SKM-1 treated with dmso at 0.1 percent for 144 hours (cell line): ENCODE results near the gene PTK7.
"Not testable (repeated sequence)": the region's sequence is repeated elsewhere in the genome, so short reads cannot be mapped to it uniquely, and the experiment has no call there.

Experiments
- DNase-seq: peaks from one replicate; lab custom pipeline; 2025; ENCODE audit not compliant: unreplicated experiment; lab: John Stamatoyannopoulos, UW

PTK7 gene

GRCh38 chr6:43117466-43117865 lies 41.4 kb downstream of the PTK7 start:
- not testable (repeated sequence) for DNase-seq

GRCh38 chr6:43119482-43119881 lies 43.4 kb downstream of the PTK7 start:
- no peak for DNase-seq

DNA sequence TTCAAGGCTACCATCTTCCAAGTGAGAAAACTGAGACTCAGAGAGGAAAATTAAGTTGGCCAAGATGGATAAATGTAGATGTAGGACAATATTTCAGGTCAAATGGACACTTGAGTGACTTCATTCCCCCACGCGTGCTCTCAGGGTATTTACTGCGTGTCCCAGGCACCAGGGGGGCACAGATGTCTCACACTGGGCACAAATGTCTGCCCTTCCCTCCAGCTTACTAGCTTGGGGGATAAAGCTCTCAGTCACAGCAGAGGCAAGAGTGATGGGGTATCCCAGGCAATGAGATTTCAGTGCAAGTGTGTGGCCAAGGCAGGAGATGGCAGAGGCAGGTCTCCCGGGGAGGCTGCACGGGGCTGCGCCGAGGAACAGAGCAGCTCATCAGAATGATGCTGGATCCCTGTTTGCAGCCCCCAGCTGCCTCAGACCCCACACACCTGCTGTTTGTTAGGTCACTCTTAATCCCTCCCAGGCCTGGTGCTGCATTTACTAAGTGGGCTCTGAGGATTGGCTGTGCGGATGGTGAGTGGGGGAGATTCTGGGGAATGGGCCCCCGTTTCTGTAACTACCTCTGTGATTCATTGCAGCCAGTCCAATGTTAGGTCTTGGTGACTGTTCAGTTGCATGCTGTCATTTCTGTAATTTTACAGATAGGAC lies 44.1 kb downstream of the PTK7 start:
- no peak for DNase-seq

- no peak for DNase-seq
Observed at GRCh38 chr6:43120944-43121913, 45.1 kb downstream of the PTK7 start.

- no peak for DNase-seq
Observed at GRCh38 chr6:43122146-43122545, 46.0 kb downstream of the PTK7 start.

GRCh38 chr6:43123461-43124314 lies 47.6 kb downstream of the PTK7 start:
- DNase-seq, result no peak

DNA sequence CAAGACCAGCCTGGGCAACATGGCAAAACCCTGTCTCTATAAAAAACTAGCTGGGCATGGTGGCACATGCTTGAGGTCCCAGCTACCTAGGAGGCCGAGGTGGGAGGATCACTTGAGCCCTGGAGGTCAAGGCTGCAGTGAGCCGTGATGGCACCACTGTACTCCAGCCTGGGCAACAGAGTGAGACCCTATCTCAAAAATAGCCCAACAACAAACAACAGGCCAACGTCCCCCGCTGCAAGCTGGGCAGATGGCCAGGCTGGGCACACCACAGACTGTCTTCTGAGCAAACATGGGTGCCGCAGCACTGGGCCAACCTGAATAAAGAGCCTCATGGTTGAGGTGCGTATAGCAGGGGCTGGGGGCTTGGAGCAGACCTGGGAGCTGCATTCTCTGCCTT lies 48.4 kb downstream of the PTK7 start:
- DNase-seq, result no peak

- no peak for DNase-seq
Observed at GRCh38 chr6:43125119-43125518, 49.0 kb downstream of the PTK7 start.

DNA sequence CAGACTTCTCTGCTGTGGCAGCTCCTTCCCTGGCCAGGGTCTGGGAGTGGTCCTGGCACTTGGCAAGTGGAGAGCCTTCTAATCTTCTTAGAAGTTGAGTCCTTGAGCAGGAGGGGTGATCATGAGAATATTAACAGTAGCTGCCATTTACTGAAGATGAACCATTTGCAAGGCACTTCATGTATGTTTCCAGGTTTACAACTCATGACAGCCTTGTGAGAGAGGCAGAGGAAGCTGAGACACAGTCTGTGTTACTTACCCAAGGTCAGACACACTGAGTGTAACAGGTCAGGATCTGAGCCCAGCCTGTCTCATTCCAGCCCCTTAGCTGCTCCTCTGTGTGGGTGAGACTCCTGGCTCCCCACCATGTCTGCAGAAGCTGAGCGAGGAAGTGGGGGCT lies 49.4 kb downstream of the PTK7 start:
- DNase-seq, result no peak

GRCh38 chr6:43127180-43127579 lies 51.1 kb downstream of the PTK7 start:
- DNase-seq, result no peak

DNA sequence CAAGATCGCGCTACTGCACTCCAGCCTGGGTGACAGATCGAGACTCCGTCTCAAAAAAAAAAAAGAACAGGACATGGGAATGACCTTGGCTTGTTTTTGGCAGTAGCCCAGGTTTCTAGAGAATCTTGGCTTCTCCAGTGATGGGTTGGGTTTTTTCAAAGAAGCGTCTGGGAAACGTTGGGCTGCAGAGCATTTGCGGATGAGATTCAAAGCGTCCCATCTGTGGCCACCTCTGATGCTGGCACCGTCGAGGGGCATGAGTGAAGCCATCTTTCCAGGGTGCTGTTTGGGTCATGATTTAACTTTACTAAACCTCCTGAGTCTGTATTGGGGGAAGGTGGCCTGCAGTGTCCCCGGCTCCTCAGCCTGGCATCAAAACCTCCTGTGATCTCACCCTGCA lies 51.8 kb downstream of the PTK7 start:
- no peak for DNase-seq

DNA sequence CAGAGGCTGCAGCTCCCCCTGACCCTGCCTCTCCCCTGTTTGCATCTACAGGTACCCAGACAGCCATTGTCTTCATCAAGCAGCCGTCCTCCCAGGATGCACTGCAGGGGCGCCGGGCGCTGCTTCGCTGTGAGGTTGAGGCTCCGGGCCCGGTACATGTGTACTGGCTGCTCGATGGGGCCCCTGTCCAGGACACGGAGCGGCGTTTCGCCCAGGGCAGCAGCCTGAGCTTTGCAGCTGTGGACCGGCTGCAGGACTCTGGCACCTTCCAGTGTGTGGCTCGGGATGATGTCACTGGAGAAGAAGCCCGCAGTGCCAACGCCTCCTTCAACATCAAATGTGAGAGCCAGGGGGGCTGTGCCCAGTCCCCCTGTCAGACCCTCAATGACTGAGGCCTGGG lies 52.8 kb downstream of the PTK7 start:
- DNase-seq, result no peak

- DNase-seq, result no peak
Observed at GRCh38 chr6:43129434-43130194, 53.5 kb downstream of the PTK7 start.

DNA sequence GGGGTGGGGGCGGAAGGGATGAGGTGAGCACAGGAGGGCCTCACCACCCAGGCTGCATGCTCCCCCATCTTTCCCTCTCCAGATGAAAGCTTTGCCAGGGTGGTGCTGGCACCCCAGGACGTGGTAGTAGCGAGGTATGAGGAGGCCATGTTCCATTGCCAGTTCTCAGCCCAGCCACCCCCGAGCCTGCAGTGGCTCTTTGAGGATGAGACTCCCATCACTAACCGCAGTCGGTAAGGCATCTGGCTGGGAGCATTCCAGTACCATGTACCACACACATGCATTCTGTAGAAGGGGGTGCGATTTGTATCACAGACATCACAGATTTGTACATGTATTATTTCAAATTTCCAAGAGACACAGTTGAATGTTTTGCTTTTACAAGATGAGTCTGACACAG lies 54.3 kb downstream of the PTK7 start:
- DNase-seq, result no peak

GRCh38 chr6:43131379-43131778 lies 55.3 kb downstream of the PTK7 start:
- not testable (repeated sequence) for DNase-seq

- no peak for DNase-seq
Observed at GRCh38 chr6:43138267-43138666, 62.2 kb downstream of the PTK7 start.

DNA sequence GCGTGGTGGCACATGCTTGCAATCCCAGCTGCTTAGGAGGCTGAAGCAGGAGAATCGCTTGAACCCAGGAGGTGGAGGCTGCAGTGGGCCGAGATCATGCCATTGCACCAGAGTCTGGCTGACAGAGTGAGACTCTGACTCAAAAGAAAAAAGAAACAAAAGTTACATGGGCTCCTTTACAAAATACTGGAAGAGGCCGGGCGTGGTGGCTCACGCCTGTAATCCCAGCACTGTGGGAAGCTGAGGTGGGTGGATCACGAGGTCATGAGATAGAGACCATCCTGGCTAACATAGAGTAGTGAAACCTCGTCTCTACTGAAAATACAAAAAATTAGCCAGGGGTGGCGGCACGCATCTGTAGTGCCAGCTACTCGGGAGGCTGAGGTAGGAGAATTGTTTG lies 63.9 kb downstream of the PTK7 start:
- not testable (repeated sequence) for DNase-seq

DNA sequence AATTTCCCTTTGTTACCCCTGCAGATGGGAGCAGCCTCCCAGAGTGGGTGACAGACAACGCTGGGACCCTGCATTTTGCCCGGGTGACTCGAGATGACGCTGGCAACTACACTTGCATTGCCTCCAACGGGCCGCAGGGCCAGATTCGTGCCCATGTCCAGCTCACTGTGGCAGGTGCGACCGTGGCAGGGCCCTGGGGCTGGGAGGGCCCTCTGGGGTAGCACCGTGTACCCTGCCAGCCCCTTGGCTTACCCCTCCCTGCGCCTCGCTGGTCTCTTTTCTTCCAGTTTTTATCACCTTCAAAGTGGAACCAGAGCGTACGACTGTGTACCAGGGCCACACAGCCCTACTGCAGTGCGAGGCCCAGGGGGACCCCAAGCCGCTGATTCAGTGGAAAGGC lies 65.5 kb downstream of the PTK7 start:
- DNase-seq, result no peak

DNA sequence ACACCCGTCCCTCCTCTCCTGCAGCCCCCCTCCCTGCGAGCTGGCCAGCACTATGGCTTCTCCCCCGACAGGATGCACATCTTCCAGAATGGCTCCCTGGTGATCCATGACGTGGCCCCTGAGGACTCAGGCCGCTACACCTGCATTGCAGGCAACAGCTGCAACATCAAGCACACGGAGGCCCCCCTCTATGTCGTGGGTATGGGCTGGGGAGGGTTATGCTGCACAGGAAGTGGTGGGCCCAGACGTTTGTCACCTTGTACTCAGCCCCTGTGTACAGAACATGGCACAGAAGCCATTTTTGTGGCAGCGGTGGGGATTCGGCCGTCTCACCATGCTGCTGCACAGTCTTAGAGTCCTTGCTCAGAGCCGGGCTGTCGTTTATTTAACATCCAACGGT lies 66.0 kb downstream of the PTK7 start:
- no peak for DNase-seq

DNA sequence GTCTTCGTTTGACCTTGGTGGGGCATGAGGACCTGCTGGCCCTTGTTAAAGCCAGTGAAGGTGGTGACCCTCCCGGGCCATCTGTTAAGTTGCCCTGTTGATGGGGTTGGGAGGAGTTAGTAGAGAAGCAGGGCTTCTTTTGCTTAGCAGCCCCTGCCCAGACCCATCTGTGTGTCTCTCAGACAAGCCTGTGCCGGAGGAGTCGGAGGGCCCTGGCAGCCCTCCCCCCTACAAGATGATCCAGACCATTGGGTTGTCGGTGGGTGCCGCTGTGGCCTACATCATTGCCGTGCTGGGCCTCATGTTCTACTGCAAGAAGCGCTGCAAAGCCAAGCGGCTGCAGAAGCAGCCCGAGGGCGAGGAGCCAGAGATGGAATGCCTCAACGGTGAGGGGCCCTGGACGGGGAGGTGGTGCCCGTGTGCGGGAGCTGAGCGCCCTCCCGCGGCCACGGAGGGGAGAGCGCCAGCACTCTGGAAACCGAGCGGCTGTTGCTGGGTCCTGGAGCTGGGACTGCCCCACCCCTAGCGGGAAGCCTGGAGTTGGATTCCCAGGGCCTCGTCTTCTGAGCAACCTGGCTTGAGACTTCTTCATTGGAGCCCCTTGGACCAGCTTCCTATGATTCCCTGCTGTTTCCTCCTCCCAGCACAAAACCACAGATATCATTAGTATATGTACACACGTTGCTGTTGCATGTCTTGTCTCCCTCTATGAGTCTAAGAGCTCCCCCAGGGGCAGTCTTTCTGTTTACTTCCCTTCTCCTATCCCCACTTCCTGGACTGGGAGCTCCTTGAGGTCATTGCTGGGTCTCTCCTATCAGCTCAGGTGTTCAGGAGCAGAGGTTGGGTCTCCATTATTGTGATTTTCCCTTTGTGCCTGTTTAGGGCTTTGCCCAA lies 67.4 kb downstream of the PTK7 start:
- DNase-seq, result peak; percentile 55
